HG03469 (cell line): ENCODE results near the gene CCDC9B.

Experiments used
- ATAC-seq: cut with Tn5 transposase; IDR thresholded peaks from one replicate; pipeline ENCODE4 v1.9.1; 2021; ENCODE audit warnings: mild to moderate bottlenecking, moderate library complexity, moderate number of reproducible peaks; ENCODE audit not compliant: unreplicated experiment

Gene CCDC9B

GRCh38 chr15:40345867-40346578, 5.3 kb upstream of the CCDC9B start:
- ATAC-seq = no peak

- ATAC-seq = no peak
These were observed 4.6 kb upstream of the CCDC9B start for GRCh38 chr15:40345225-40345866.

GRCh38 chr15:40344631-40345120, 3.9 kb upstream of the CCDC9B start:
- ATAC-seq = no peak

GRCh38 chr15:40344217-40344616, 3.5 kb upstream of the CCDC9B start:
- no peak for ATAC-seq

GRCh38 chr15:40343512-40343911, 2.8 kb upstream of the CCDC9B start:
- no peak for ATAC-seq

- no peak for ATAC-seq
These were observed 1.9 kb upstream of the CCDC9B start for GRCh38 chr15:40342416-40343320.

GRCh38 chr15:40340038-40340739, 550 bp downstream of the CCDC9B start:
- no peak for ATAC-seq

GRCh38 chr15:40339621-40339945, 1.2 kb downstream of the CCDC9B start:
- ATAC-seq = no peak

GRCh38 chr15:40338921-40339620, 1.7 kb downstream of the CCDC9B start:
- ATAC-seq = no peak

GRCh38 chr15:40338041-40338657, 2.6 kb downstream of the CCDC9B start:
- no peak for ATAC-seq

GRCh38 chr15:40337597-40337996, 3.1 kb downstream of the CCDC9B start:
- no peak for ATAC-seq

- no peak for ATAC-seq
These were observed 4.0 kb downstream of the CCDC9B start for GRCh38 chr15:40336744-40337122.

GRCh38 chr15:40335938-40336743, 4.6 kb downstream of the CCDC9B start:
- no peak for ATAC-seq

- ATAC-seq = no peak
These were observed 5.6 kb downstream of the CCDC9B start for GRCh38 chr15:40334941-40335795.

GRCh38 chr15:40334541-40334940, 6.2 kb downstream of the CCDC9B start:
- ATAC-seq = no peak

GRCh38 chr15:40333922-40334492, 6.7 kb downstream of the CCDC9B start:
- ATAC-seq = no peak

- no peak for ATAC-seq
These were observed 8.5 kb downstream of the CCDC9B start for GRCh38 chr15:40332113-40332781.
